Fibroblast of skin of scalp (primary cell): ENCODE results near the gene PGS1.
A peak's percentile ranks its signal among the peaks of the same experiment; 100 is the strongest.

Source experiments
- DNase-seq: peaks from one replicate; pipeline ENCODE4 v3.0.0-alpha.2; 2013

Gene PGS1

DNA sequence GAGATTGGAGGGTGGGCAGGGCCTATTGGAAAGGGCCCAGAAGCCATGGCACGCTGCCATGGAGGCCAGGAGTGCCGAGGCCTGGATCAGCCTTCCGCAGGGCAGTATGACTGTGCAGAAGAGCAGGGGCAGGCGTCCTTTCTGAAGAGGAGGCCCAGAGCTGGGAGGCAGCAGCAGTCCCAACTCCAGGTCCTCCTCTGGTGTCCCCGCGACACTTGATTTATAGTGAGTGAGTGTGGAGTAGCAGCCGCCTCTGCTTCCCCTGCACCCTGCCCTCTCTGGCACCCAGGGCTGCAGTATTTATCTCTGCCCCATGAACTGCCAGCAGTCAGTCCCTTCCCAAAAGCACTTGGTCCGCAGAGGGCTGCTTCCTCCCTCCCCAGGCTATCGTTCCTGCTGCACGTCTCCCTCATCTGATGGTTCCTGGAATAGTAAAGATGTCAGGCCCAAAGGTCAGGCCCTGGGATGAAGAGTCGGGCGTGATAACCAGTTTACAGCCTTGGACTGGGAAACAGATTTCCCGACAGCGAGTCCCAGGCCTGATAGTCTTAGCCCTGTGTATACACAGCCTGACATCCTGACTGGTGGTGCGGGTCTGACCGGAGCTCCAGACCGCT lies 32.9 kb downstream of the PGS1 start:
- DNase-seq: no peak

DNA sequence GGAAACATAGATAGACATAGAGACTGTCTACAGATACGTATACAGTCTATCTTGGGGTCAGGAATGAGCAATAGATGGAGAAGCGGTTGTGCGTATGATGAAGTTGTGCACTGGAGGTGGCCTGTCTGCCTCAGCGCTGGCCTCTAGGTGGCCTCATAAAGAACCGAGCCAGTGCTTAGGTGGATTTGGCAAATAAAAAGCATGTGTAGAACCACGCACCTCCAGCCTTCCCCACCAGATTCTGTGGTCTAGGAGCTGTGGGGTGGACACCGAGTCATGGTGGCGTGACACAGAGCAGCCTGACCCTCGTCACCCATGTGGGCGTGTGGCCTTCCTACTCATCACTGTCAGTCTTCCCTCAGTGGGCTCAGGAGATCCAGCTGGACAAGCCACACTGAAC lies 34.0 kb downstream of the PGS1 start:
- DNase-seq: peak; percentile 24

DNA sequence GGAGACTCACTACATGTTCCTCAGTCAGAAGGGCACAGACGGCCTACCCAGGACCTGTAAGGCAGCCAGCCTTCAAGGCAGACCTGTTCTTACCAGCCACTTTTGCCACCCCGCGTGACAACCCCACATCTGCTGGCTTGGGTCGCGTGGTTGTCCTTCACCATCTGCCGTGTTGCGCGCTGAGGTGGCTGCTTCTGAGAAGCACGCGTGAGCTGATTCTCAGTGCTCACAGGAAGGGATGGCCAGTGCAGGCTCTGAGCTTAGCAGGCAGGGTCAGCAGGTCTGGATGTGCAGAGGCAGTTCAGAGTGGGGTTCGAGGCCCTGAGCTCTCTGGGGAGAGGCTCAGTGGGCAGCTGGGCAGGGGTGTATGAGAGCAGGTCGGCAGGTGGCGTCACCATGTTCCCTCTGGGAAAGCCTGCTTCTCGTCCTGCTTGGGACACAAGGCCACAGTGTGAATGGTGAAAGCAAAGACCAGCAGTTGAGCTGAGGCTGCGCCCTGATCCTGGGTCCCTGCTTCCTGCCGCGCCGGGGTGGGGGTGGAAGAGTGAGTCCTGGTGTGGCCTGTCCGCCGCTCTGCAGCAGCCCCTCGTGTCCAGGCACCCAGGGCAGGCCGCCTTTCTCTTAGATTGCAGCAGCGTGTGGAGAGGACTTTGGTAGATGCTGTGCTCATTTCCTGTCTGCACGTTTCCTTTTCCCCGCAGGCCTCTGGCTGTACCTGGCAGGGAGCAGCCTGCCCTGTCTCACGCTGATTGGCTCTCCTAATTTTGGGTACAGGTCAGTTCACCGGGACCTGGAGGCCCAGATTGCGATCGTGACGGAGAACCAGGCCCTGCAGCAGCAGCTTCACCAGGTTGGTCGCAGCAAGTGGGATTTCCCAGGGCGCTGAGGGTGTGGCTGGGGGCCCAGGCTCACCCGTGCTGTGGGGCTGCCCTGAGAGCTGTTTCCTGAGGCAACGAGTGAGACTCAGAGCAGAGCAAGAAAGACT lies 36.0 kb downstream of the PGS1 start:
- no peak for DNase-seq

DNA sequence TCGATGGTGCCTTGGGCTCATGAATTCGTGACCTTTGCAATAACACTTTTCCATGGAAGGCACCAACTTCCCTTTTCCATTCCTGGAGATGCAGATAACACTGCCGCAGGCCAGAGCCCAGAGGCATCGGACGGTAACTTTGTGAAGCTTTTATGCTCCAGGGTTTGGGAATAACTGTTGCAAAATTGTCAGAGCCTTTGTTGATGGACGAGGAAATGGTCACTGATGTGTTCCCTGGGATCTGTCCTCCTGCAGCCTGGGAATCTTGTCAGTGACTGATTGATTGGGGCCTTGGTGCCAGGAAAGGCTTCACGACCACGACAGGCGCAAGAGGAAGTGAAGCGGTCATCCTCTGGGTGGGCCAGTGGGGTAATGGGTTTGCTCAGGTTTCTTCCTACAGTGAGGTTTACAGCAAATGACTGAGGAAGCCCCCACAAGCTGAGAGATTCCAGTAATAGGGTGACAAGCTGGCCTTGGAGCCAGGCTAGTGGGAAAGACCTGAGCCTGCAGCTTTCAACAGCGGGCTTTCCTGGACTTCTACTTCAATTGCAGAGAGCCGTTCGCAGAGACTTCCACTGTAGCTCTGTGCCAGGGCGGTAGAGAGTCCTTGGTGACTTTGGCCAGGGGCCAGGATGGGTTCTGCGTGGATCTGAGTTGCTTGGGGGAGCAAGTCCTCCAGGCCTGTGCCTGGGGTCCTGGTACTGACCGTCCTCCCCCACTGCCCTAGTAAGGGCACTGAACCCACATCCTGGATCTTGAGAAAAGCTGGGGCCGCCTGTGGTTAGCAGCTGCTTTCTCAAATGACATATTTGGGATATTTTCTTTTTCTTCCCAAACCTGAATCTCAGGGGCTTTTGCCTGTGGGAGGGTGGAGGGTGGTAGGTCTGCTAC lies 37.6 kb downstream of the PGS1 start:
- peak; percentile 75 for DNase-seq

DNA sequence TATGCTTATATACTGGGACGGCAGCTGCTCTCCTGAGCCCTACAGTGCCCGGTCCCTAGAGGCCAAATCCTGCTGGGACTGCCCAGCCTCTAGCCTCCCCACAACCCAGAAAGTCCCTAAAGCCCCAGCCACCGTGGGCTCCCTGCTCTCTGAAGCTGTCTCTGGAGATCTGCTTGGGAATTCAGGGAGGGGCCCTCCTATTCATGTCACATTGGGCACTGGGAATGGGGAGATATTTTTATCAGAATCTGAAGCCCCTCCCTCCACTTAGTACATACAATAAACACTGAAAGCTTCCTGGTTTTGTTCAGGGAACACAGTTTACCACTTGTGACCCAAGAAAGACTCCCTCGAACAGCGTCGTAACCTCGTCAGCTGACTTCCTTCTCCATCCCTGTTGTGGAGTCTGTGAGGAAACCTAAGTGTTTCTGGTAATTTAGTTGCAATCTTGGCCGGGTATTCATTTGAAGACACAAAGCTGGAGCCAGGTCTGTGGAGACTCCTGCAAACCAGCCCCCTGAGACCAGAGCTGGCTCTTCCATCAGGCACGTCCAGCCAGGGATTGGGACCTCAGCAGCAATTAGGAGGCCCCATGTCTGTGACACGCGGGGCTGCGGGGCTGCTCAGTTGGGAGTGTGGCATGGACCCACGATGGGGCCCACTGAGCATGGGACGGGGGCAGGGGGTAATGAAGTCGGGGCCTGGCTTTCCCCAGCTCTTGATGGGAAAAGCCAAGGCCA lies 38.5 kb downstream of the PGS1 start:
- no peak for DNase-seq

DNA sequence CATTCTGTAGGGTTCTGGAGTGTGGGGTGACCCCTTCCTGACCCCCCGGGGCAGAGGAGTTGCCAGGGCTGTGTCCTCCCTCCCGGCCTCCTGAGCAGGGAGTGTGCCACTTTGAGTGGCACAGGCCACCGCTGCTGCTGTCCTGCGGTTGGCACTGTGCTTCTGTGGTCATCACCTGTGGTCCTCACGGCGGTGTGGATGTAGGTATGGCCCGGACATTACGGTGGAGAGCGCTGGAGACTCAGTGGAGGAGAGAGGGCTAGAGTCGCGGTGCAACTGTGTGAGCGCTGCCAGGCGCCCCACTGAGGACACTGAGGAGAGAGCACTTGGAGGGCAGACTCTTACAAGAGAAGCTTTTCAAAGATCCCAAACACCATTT lies 39.1 kb downstream of the PGS1 start:
- no peak for DNase-seq

DNA sequence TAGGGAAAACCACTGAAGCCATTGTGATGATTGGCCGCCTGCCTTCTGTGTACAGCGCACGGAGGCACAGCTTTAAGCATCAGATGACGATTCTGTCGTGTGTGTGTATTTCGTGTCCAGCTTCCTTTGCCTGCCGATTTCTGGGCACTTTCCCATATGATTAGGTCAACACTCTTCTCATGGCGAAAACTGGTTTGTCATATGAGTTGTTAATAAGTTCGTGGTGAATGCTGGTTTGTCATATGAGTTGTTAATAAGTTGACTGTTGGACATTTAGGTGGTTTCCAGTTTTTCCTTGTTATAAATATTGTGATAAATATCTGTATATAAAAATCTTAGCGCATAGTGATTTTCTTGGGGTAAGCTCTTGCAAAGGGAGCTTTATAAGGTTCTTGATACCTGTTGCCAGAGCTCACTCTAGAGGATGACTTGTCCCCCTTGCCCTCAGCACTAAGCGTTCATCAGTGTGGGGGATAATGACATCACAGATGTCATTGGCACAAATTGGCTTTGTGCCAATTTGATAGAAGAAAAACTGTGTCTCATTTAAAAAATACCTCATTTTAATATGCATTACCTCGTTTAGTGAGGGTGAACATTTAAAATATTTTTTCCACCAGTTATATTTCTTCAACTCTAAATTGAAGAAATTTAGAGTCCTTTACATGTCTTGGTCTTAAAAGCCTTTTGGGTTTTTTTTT lies 40.0 kb downstream of the PGS1 start:
- DNase-seq: no peak

DNA sequence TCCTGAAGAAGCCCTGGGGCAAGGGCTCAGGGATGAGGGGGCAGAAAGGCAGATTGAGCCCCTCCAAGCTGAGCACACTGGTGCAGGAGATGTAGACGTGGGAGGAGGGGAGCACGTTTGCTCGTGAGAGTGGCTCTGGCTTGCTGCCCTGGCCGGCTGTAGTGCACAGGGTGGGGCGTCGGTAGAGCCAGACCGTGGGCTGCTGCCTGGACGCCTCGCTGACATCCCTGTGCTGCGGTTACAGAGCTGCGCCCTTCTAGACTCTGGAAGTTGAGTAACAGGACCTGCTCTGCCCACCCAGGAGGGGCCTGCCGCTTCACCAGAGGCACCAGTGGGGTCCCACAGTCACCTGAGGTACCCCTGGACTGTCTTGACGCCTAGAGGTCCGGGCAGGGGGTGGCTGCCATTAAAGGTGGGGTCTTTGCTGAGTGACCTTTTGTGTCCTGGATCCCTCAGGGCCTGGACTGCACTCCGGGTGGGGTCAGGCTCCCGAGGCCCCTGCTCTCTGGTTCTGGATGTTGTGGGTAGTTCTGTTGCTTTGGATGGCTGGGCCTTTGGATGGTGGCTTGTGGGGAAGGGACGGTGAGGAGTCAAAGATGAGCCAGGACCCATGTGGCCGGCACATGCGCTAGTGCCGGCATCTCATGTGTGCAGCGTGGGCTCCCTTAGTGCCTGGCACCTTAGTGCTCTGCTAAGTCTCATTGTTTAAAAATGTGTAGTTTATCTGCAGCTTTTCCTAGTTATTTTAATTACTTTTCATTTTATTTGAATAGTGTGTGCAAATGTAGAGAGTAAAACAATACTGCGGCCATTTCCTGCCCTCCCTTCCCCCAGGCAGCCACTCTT lies 41.7 kb downstream of the PGS1 start:
- DNase-seq: no peak

DNA sequence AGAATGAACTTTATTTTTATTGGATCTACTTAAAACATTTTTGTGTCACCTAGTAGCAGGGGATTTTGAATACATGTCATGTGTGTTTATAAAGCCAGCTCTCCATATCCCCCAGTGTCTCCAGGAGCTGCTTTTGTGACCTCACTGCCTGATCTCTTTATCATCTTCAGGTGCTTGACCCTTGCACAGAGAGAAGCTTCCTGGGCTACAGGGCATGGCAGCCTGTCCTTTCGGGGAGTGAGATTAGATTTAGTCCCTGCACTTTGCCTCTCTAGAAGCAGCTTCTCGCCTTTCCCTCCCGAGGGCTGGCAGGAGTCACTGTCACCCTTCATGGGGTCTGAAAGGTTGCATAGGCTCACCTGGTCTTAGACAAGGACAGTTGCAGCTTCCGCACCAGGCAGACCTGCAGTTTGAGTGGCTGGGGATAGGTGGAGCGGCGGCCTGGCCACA lies 42.7 kb downstream of the PGS1 start:
- DNase-seq: no peak

DNA sequence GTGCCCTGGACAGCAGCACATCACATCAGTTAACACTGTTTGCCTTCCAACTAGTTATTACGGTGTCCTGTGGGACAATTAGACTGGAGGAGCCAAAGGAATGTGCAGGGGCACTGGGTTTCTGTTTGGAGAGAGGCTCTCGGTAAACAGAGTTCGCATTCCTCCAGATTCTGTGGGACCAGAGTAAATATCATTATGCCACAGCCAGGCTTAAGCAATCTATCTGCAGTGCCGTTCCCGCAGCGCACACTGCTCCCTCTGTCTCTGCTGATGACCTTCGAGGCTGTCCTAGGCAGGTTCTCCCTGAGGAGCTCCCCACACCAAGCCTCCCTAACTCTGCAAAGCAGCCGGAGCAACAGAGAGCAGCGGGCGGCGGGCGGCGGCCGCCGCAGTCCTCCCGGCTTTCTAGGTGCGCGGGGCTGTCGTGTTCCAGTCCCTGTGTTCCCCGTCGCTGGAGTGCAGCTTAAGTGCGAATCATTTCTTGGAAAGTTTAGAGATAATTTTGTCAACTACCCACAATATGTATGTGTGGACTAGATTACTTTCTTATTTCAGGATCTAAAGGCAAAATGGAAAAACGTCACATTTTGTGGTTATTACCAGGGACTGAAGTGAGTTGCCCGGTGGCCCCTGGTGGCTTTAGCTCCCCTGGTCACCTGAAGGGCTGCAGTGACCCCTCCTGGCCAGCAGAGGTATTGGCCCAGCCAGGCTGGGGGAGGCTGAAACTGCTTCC lies 43.3 kb downstream of the PGS1 start:
- DNase-seq: peak; percentile 77

DNA sequence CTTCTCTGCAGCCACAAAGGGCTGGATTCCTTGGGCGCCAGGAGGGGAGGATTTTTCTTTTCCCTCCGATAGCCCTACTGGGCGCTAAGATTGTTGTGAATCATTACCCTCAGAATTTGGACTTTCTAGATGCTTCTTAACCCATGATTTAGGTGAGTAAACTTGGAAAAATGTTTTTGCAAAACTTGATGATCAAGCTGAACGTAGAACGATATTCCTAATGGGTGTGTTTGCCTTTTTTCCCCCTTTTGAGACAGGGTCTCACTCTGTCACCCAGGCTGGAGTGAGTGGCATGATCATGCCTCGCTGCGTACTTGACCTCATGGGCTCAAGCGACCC lies 43.8 kb downstream of the PGS1 start:
- no peak for DNase-seq

DNA sequence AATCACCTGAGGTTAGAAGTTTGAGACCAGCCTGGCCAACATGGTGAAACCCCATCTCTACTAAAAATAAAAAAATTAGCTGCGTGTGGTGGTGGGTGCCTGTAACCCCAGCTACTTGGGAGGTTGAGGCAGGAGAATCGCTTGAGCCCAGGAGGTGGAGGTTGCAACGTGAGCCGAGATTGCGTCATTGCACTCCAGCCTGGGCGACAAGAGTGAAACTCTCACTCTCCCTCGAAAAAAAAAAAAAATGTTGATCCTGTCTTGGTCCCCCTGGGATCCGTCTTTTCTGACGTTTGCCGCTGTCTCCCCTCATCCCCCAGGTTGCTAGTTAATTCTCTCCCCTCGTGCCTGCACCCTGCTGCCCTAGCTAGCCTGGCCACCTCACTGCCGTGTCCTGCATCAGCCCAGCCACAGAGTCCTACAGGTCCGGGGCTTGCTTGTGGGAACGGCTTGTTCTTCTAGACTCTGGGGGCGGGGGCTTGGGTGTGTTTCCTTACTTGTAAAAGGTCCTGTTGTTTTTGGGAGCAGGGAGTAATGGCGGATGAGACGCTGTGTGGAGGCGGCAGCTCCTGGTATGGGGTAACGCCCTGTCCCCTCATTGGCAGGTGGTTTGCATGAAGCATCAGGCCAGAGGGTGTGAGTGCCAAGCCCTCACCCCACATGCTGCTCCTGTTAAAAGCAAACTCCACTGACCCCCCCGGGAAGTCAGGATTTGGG lies 44.6 kb downstream of the PGS1 start:
- no peak for DNase-seq

DNA sequence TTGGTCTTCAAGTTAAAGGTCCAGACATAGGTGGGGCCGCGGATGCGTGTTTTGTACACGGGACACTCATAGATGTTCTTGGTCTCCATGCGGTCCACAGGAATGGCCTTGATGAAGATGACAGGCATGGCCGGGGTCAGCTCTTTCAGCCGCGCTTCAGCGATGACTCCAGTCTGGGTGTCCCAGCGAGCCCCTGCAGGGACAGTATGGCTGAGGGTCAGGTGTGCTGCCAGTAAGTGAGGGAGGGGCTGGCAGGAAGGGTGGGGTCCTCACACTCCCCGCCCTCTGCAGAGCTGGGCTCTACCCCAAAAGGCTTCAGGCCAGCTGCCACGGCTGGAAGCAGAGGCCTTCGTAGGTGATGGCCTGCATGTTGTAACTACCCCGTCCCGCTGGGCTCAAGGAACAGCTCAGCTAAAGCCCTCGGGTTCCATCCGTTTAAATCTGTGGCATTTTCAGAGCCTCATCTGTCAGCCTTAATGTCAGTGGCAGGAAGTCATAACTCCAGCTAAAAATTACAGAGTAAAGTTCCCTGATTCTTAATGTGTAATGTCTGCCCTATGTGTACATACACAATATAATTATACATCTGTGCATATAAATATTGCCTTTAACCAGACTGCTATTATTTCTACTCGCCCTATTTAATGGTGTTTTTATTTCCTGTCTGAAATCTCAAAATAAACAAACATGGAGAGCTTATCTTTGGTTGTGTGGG lies 45.7 kb downstream of the PGS1 start:
- DNase-seq: no peak

DNA sequence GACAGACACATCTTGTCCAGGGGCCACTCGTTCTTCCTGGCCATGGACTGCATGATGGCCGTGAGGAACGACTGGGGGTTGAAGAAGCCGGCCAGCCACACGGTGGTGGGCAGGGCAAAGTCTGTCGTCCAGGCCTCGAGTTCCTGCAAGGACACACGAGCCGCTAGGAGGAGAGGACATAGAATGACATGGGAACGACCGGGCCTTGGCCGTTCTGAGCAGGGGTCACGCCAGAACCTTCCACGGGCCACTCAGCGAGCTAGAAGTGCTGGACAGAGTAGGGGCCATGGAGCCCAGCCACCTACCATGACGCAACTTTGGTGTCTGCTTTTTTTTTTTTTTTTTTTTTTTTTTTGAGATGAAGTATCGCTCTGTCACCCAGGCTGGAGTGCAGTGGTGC lies 47.0 kb downstream of the PGS1 start:
- no peak for DNase-seq

DNA sequence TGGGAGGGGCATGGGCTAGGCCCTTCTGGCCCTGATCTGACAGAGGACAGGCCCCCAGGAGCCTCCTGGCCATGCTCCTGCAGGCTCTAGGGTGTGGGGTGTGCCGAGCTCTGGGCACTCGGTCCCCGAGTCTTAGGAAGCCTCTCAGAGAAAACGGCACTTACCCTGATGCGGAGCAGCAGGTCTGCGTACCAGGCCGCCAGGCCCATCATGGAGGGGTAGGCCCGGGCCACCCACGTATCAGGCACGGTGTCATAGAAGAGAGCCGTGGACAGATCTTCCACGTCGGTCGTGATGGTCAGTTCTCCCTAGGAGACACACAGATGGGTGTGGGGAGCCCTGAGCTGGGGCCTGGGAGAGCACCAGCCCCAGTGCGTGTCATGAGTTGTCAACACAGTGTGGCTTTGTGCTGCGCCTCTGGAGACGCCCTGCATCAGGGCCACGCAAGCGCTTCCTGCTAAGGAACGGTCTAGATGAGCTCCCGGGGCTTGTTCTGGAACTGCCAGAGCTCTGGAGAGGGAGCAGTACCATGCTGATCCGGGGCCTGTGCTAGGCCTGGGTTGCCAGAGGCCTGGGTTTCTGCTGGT lies 47.9 kb downstream of the PGS1 start:
- no peak for DNase-seq

DNA sequence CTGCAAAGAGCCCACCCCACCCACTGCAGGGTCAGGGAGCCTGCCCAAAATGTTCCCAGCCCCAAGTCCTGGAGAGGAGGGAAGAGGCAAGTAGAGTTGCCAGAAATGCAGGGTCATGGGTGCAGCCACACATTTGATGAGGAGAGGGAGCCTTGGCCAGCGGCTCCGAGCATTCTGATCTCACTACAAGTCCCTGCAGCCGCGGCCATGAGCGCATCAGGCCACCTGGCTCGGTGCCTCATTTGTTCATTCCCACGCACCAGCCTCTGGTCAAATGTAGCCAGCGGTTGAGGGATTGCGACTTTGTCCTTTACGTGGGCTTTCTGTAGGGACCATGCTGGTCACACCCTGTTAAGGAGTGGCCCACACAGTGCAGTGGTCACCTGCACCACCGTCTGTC lies 48.7 kb downstream of the PGS1 start:
- no peak for DNase-seq

DNA sequence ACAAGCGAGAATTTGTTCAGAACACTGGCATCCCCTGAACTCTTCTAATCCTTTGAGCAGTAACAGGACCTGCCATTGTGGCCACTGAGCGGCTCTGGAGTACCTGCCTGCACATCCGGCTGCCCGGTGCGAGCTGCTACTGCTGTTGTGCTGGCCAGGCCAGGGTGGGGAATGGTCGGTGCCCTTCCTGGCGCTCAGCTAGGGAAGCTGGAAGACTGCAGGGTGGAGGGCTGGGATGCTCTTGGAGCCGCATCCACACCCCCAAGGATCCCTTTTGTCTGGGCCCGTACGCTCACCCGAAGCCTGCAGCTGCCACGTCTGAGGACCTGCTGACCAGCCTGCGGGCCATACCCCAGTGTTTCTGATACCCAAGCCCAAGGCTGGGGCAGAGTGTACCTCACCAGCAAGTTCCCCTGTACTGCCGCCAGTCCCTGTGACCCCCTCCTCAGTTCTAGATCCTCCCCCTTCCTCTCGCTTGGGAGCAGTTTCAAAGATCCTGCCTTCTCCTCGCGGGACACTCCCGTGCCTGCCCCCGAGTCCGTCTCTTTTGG lies 49.7 kb downstream of the PGS1 start:
- DNase-seq: no peak
